Measurements from ENCODE around the gene PITX1.

- TF ChIP-seq CTCF (IDR thresholded peaks at IDR 0.05) (no peak), POLR2A (IDR thresholded peaks at IDR 0.05) (no peak)
Measured at GRCh38 chr5:135051872-135052271, 17.8 kb upstream of the PITX1 start.

All from lower leg skin (tissue), 3 donors.